ENCODE data around the gene SLC11A2.
"Not testable (repeated sequence)": the region's sequence is repeated elsewhere in the genome, so short reads cannot be mapped to it uniquely, and the experiment has no call there.

SLC11A2 gene

GRCh38 chr12:50990147-50990727 is 35.9 kb downstream of the SLC11A2 start:
- DNase-seq (ENCODE audit: low spot score), result no peak

DNA sequence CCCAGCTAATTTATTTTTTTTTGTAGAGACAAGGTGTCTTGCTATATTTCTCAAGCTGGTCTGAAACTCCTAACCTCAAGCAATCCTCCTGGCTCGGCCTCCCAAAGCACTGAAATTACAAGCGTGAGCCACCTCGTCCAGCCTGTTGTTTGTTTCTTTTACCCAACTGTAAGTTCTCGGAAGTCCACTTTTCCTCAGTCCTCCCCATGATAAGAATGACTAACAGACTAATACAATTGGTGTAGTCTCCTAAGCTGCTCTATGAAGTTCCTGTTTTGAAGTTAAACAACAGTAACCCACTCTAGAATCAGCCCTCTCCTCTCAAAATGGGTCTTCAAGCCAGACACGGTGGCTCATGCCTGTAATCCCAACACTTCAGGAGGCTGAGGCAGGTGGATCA is 37.3 kb downstream of the SLC11A2 start:
- no peak for DNase-seq (ENCODE audit: low spot score)

- no peak for DNase-seq (ENCODE audit: low spot score)
These were observed 38.1 kb downstream of the SLC11A2 start for GRCh38 chr12:50988051-50988450.

DNA sequence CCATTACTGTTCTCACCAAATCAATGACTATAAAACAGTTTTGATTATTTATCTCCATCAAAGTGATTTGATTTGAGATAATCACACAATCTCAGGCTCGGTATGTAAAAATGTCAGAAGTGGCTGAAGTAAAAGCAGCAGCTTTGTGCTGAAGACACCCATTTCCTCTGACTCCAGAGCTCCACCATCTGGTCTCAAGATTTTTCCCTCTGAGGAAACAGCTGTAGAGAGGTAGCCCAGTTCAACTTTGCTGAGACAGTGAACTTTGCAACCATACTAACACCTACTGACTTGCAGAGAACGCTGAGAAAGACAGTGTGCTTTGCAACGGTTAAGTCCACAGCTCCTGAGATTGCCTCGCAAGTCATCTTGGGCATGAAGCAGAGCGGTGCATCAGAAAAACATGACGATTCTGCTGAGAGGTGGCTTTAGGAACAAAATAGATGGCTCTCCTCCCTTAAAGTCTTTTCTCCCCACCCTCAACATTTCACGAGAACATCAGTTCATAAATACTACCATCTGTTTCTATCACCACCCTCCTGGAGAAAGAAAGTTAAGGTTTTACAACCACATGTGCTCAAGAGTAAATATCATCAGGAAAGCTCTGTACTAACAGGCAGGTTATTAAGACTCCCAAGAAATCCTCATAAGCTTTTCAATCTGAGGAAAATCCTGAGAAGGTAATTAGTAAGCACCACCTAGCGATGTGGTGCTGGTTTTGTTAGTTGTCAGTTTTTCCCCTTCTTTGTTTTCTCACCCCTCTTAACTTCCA is 39.0 kb downstream of the SLC11A2 start:
- DNase-seq (ENCODE audit: low spot score), result peak; percentile 45

- no peak for DNase-seq (ENCODE audit: low spot score)
These were observed 40.9 kb downstream of the SLC11A2 start for GRCh38 chr12:50985322-50985721.

DNA sequence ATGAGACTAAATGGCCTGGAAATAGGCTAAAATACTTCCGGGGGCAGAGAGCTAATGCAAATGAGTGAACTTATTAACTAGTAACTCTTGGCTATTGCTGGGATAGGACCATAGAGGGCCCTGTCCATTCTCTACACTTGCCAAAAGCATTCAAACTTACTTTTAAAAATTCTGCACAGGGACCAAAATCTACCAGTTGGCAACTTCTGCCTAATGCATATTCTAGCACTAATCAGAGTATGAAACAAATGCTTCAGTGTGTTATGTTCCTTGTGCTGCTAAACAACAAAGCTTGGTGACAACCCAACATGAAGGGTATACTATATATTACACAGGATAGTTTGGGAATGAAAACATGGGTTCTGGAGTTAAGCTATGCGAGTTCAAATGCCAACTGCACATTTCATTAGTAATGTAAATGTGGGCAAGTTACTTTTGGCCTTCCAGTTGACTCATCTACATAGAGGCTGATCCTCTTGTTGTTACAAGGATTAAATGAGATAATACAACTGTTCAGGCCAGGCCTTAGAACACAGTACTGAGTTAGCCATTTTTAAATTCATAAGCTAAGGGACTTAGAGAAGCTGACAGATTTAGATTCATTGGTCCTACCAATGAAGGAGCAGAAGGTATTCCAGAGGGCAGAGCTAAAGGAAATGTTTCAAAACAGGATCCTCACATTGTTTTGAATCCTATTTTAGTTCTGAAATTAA is 41.4 kb downstream of the SLC11A2 start:
- DNase-seq (ENCODE audit: low spot score), result no peak

- no peak for DNase-seq (ENCODE audit: low spot score)
These were observed 44.6 kb downstream of the SLC11A2 start for GRCh38 chr12:50981319-50982239.

DNA sequence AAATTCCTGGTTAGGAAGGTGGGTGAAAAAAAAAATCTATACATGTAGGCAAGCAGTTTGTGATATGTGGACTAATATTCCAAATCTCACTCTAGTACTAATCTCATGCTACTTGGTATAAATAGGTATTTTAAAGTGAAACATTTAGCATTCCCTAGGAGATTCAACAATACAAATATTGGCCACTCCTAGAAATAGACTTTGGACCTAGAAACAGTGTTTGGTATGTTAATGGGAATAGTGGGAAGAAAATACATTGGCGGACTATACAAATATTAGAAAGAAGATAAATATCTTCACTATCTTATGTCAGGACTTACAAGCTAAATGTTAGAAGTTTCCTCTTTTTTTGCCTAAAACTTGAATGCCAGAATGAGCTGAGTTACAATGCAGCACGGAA is 45.6 kb downstream of the SLC11A2 start:
- DNase-seq (ENCODE audit: low spot score), result no peak

GRCh38 chr12:50979369-50980052 is 46.7 kb downstream of the SLC11A2 start:
- DNase-seq (ENCODE audit: low spot score), result no peak

GRCh38 chr12:50971946-50972345 is 54.2 kb downstream of the SLC11A2 start:
- no peak for DNase-seq (ENCODE audit: low spot score)

DNA sequence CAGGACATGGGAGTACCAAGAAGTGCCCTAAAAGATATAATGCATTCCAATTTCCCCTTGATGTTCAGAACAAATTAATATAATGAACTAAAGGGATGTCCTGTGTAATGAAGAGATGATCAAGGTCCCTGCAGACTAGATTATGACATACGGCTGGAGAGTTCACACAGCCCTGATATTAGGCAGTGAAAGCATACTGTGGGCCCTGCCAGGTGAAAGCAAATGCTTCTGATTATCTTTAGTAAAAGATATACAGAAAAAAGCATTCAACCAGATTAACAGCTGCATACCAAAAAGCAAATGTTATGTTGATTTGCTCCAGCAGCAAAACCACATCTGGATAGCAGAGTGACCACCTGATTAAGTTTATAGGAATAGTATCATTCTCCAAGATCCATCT is 61.8 kb downstream of the SLC11A2 start:
- DNase-seq (ENCODE audit: low spot score), result no peak

- DNase-seq (ENCODE audit: low spot score), result no peak
These were observed 64.5 kb downstream of the SLC11A2 start for GRCh38 chr12:50961708-50962107.

DNA sequence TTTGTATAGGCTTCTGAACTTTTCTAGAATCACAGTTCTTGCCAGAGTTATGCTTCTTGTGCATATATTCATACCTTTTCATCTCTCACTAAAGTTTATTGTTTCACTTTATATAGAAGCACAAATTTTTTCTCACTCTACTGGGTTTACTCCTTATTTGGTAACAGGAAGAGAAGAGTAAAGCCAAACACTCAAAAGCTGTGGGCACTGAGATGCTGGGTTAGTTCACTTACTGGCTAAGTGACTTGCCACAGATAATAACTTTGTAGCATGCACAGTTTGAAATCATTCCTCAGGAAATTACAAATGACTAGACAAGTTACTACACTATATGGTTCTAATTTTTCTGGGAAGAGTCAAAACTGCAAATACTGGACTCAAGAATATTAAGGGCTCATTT is 66.1 kb downstream of the SLC11A2 start:
- DNase-seq (ENCODE audit: low spot score), result no peak

GRCh38 chr12:50955697-50956096 is 70.5 kb downstream of the SLC11A2 start:
- no peak for DNase-seq (ENCODE audit: low spot score)

DNA sequence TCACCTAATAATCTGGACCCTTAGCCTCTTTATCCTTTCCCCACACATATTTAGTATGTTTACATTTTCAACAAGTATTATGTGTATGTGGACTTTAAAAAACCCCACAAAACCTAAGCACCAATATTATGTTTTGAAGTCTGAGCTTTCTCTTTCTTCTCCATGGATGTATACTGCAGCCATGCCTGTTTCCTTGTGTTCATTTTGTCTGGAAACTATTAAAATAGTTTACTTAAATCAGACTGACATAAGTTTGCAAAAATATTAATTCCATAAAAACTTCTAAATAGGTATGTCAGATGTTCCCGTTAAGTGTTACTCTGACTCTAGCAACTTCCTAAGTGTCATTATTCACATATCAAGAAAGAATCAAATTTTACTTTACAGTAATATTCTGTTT is 70.9 kb downstream of the SLC11A2 start:
- no peak for DNase-seq (ENCODE audit: low spot score)

- DNase-seq (ENCODE audit: low spot score), result not testable (repeated sequence)
These were observed 71.4 kb downstream of the SLC11A2 start for GRCh38 chr12:50954789-50955188.

DNA sequence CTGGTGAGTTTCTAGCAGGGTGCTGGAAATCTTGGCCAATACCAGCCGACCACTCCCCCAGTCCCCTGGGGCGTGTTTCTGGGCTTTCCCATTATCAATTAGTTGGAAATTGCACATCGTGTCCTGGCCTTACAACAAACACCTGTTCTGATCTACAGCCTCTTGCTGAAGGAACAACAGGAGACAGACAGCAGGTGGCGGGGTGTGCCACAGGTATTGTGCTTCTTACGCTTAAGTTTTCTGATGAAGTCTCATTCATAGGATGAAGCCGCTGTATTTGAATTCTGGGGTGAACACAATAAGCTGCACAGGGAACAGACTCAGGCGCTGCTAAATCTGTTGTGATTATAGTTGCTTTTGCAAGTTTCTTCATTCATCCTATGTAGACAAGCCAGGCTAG is 73.1 kb downstream of the SLC11A2 start:
- DNase-seq (ENCODE audit: low spot score), result no peak

- DNase-seq (ENCODE audit: low spot score), result no peak
These were observed 73.7 kb downstream of the SLC11A2 start, which contains the start of gene HIGD1C for GRCh38 chr12:50952510-50952909. TSS of gene HIGD1C (plus strand) at chr12:50952544. CDS start at chr12:50953999, 1,455 bp downstream.

- no peak for DNase-seq (ENCODE audit: low spot score)
These were observed 75.1 kb downstream of the SLC11A2 start for GRCh38 chr12:50951112-50951511.

DNA sequence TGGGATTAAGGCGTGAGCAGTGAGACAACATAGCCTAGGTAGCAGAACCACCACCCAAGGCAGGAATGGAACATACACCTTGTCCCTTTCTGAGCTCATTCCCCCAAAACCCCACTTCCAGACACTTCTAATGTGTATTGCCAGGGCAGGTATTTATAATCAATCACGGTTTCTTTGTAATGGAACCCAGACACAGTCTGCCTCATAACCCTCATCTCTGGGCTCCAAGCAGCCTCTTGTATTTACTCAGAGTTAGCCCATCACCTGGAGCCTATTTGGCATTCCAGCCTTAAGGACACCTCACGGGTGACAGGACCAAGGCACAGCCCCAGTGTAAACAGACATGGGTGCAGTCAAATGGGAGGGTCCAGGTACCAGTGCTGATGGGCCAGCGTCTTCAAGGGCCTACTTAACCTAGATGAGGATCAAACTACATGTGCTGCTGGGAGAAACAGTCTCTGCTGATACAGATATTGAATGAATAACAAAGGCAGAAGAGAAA is 76.3 kb downstream of the SLC11A2 start:
- no peak for DNase-seq (ENCODE audit: low spot score)

GRCh38 chr12:50948798-50949197 is 77.4 kb downstream of the SLC11A2 start:
- no peak for DNase-seq (ENCODE audit: low spot score)

Measured in germinal center (tissue), 1 donor.